ENCODE results near the gene EIF2S3B. TPM values are rescaled to one million over a fixed set of nuclear protein-coding genes. Genes with fewer than 3 reads are reported as not detected.

The EIF2S3B gene
- total and polyA plus RNA-seq, 2 of the 4 experiments (the other 2 are of a cell fraction), result 0.39 to 6.8 TPM

- H3K4me2 ChIP-seq (ENCODE audit: low read depth, low read length), result peak overlapping the region; percentile 70; the same call in 1 of the 2 replicates
- H4K5ac ChIP-seq (ENCODE audit: low read depth, low read length), result no peak overlapping the region
- intact Hi-C loops (cut with micrococcal nuclease) (loop anchor here (1.0 kb wide), 2 partner anchors 170 to 266 kb away; no protein-coding TSS in a partner anchor), in situ Hi-C loops (cut with MboI; ENCODE audit: low sequenced_read_pairs) (no loop called here), dilution Hi-C loops (cut with HindIII; ENCODE audit: low sequenced_read_pairs, unreplicated experiment) (no loop called here)
- DNase-seq (no peak), ATAC-seq (ENCODE audit: low read depth) (no peak)
- H3K9me1 ChIP-seq (ENCODE audit: insufficient read depth, low read length), result no peaks in the 10 kb centered on the region
- no peak overlapping the region for H3K9ac ChIP-seq (ENCODE audit: low read depth, low read length)
- H3K9me3 ChIP-seq (ENCODE audit: control insufficient read depth, insufficient read depth, low read length), result no peaks in the 10 kb centered on the region
- H3K79me1 ChIP-seq (ENCODE audit: low read depth in 1 of 2, low read length in 2 of 2), result no peaks in the 10 kb centered on the region
- no peak overlapping the region for H3K4me3 ChIP-seq (ENCODE audit: insufficient read depth, low read depth, low read length)
- no peak overlapping the region for H4K8ac ChIP-seq (ENCODE audit: low read depth in 2 of 2, low read length in 2 of 2)
- no peaks in the 10 kb centered on the region for H3K4me1 ChIP-seq (ENCODE audit: control insufficient read depth, insufficient read depth, low read length)
- TF ChIP-seq CTCF (conservative IDR thresholded peaks at IDR 0.05; ENCODE audit: low read depth, low read length) (peak; percentile 34), USF2 (IDR thresholded peaks at IDR 0.05; ENCODE audit: low read depth, low read length) (no peak), RAD21 (IDR thresholded peaks at IDR 0.05; ENCODE audit: low read length) (peak; percentile 35; the same call in 1 of the 2 replicates)
- no TSS peak for BruUV-seq (replicated peaks)
- no peak overlapping the region for H4K91ac ChIP-seq (ENCODE audit: insufficient read depth, low read depth, low read length)
- H2BK15ac ChIP-seq (ENCODE audit: low read depth, low read length), result no peak overlapping the region
- no CpG with 5 or more reads among the region's 3 CpGs for WGBS, 2 experiments (ENCODE audit: extremely low coverage in 2 of 2, insufficient read length in 1 of 2)
- no peak overlapping the region for H2BK5ac ChIP-seq (ENCODE audit: low read depth, low read length, poor library complexity, severe bottlenecking)
- H3K23ac ChIP-seq (ENCODE audit: low read depth, low read length), result no peak overlapping the region
- H3K18ac ChIP-seq (ENCODE audit: low read depth, low read length), result no peak overlapping the region
- no peak overlapping the region for H3K56ac ChIP-seq (ENCODE audit: extremely low read depth, insufficient read depth, low read length)
- H2AK9ac ChIP-seq (replicated peaks; ENCODE audit: low read depth, low read length, poor library complexity), result no peak overlapping the region
- no peak overlapping the region for H3K27ac ChIP-seq (ENCODE audit: insufficient read depth, low read length)
- CTCF ChIA-PET, result no interaction called here
- no peaks in the 10 kb centered on the region for H4K20me1 ChIP-seq (ENCODE audit: insufficient read depth, low read length)
- no peak overlapping the region for H3K14ac ChIP-seq (replicated peaks; ENCODE audit: low read depth, low read length)
- H2BK20ac ChIP-seq (ENCODE audit: low read depth, low read length), result no peak overlapping the region
- H2BK120ac ChIP-seq (ENCODE audit: low read depth, low read length), result no peak overlapping the region
- H2AFZ ChIP-seq (replicated peaks; ENCODE audit: low read length, poor library complexity), result no peak overlapping the region
- H3K36me3 ChIP-seq (ENCODE audit: control insufficient read depth, insufficient read depth, low read length), result no peaks in the 10 kb centered on the region
- POLR2A ChIA-PET (ENCODE audit: unreplicated experiment), result no interaction called here
- H2AK5ac ChIP-seq (ENCODE audit: low read depth, low read length), result no peak overlapping the region
- no peak overlapping the region for H3K4ac ChIP-seq (ENCODE audit: low read depth, low read length)
- peaks cover 6% of the 10 kb centered on the region for H3K27me3 ChIP-seq (ENCODE audit: control insufficient read depth, insufficient read depth, low read length)
Measured at GRCh38 chr12:10501030-10501429, 4.7 kb upstream of the EIF2S3B start.
